Omental fat pad (tissue), 4 donors: ENCODE results near the gene MYH8. TPM values are rescaled to one million over a fixed set of nuclear protein-coding genes. Genes with fewer than 3 reads are reported as not detected.

Experiments used
- ATAC-seq: fragments of 150-250 bp; one replicate; pipeline ENCODE4 v1.9.1; 2016; ENCODE audit warnings: mild to moderate bottlenecking, moderate library complexity; ENCODE audit not compliant: low FRiP score
- DNase-seq: peaks from one replicate; pipeline ENCODE4 v3.0.0-alpha.2; 2019; ENCODE audit warnings: low spot score
- CTCF ChIP-seq, 3 donors: fragments of 450-650 bp; IDR thresholded peaks; one replicate each; pipeline ENCODE4 v1.5.1; 2016 to 2017; ENCODE audit warnings: antibody characterized with exemption in 3 of 3, mild to moderate bottlenecking in 3 of 3, moderate library complexity in 2 of 3
- total RNA-seq, 4 donors: library from RNA; depleted of rRNA; stranded (reverse); fragments of >200 nt; gene quantifications; one replicate each; pipeline ENCODE4 v1.1.0, GENCODE V29; 2016

The MYH8 gene
- not detected for total RNA-seq

- ATAC-seq (no peak), DNase-seq (no peak)
- TF ChIP-seq CTCF (IDR thresholded peaks at IDR 0.05): no peak
Measured at GRCh38 chr17:10421900-10422542, at the start of gene MYH8. MYH8 (minus strand) TSS chr17:10421950; CDS start chr17:10420227, 1,723 bp downstream.

GRCh38 chr17:10469459-10469858, 47.7 kb upstream of the MYH8 start, which contains the start of gene MYH4:
MYH4 (minus strand) TSS chr17:10469559; CDS start chr17:10466745, 2,814 bp downstream.
- DNase-seq (no peak), ATAC-seq (no peak)
- TF ChIP-seq CTCF (IDR thresholded peaks at IDR 0.05): no peak

GRCh38 chr17:10463402-10463801, 41.7 kb upstream of the MYH8 start:
- ATAC-seq: no peak
- TF ChIP-seq CTCF (IDR thresholded peaks at IDR 0.05): no peak

GRCh38 chr17:10460062-10460461, 38.3 kb upstream of the MYH8 start:
- DNase-seq (no peak), ATAC-seq (no peak)
- no peak for TF ChIP-seq CTCF (IDR thresholded peaks at IDR 0.05)

More at GRCh38 chr17:10463402-10463801, 41.7 kb upstream of the MYH8 start:
- DNase-seq: no peak

GRCh38 chr17:10458701-10459100, 37.0 kb upstream of the MYH8 start:
- no peak for ATAC-seq
- no peak for TF ChIP-seq CTCF (IDR thresholded peaks at IDR 0.05)

GRCh38 chr17:10457952-10458351, 36.2 kb upstream of the MYH8 start:
- no peak for TF ChIP-seq CTCF (IDR thresholded peaks at IDR 0.05)
- ATAC-seq (no peak), DNase-seq (no peak)

More at GRCh38 chr17:10458701-10459100, 37.0 kb upstream of the MYH8 start:
- no peak for DNase-seq
